ENCODE data around the gene LRRC8D.

The LRRC8D gene

GRCh38 chr1:89942014-89942413 is 121.2 kb downstream of the LRRC8D start:
- no peak for DNase-seq

GRCh38 chr1:89942825-89943658 is 122.2 kb downstream of the LRRC8D start:
- DNase-seq, result no peak

- DNase-seq, result no peak
Measured at GRCh38 chr1:89943846-89944781, 123.3 kb downstream of the LRRC8D start.

GRCh38 chr1:89945852-89946476 is 125.1 kb downstream of the LRRC8D start:
- no peak for DNase-seq

GRCh38 chr1:89946532-89946931 is 125.7 kb downstream of the LRRC8D start:
- no peak for DNase-seq

GRCh38 chr1:89948722-89949345 is 128.0 kb downstream of the LRRC8D start:
- DNase-seq, result no peak

- DNase-seq, result no peak
Measured at GRCh38 chr1:89949991-89950624, 129.3 kb downstream of the LRRC8D start.

- DNase-seq, result no peak
Measured at GRCh38 chr1:89950703-89951102, 129.9 kb downstream of the LRRC8D start.

GRCh38 chr1:89951766-89952604 is 131.2 kb downstream of the LRRC8D start:
- no peak for DNase-seq

- DNase-seq, result no peak
Measured at GRCh38 chr1:89952605-89953130, 131.8 kb downstream of the LRRC8D start.

GRCh38 chr1:89953131-89953626 is 132.3 kb downstream of the LRRC8D start:
- DNase-seq, result no peak

- DNase-seq, result no peak
Measured at GRCh38 chr1:89953929-89954328, 133.1 kb downstream of the LRRC8D start.

GRCh38 chr1:89954401-89954800 is 133.6 kb downstream of the LRRC8D start:
- no peak for DNase-seq

GRCh38 chr1:89955311-89956205 is 134.7 kb downstream of the LRRC8D start:
- DNase-seq, result no peak

- peak in 1 of 14 donors; percentile 25 for DNase-seq
Measured at GRCh38 chr1:89957107-89957506, 136.3 kb downstream of the LRRC8D start.

- no peak for DNase-seq
Measured at GRCh38 chr1:89958851-89959654, 138.2 kb downstream of the LRRC8D start.

- no peak for DNase-seq
Measured at GRCh38 chr1:89959719-89960118, 138.9 kb downstream of the LRRC8D start.

- DNase-seq, result no peak
Measured at GRCh38 chr1:89962024-89962741, 141.4 kb downstream of the LRRC8D start.

All from C1 segment of cervical spinal cord (tissue), 14 donors.